CD14-positive monocyte (primary cell): ENCODE results near the gene CX3CL1. TPM values are rescaled to one million over a fixed set of nuclear protein-coding genes. Genes with fewer than 3 reads are reported as not detected.
"Not testable (repeated sequence)": the region's sequence is repeated elsewhere in the genome, so short reads cannot be mapped to it uniquely, and the experiment has no call there.

Experiments
- DNase-seq, 3 donors: peaks; one replicate each; pipeline ENCODE4 v3.0.0-alpha.2; 2011 to 2022
- H2AFZ ChIP-seq: 2 replicates; pipeline ENCODE4 v1.6.0; 2012; ENCODE audit warnings: mild to moderate bottlenecking, low read depth, low read length, inconsistent platforms; ENCODE audit not compliant: insufficient read depth, poor library complexity, severe bottlenecking
- H3K27ac ChIP-seq, 2 donors: 1 replicate in 1 of 2; 2 replicates in 1 of 2; pipeline ENCODE4 v1.5.1; 2012 to 2013; ENCODE audit warnings: low read length in 2 of 2, control low read depth in 1 of 2, inconsistent platforms in 1 of 2, low read depth in 1 of 2, mild to moderate bottlenecking in 1 of 2
- H3K27me3 ChIP-seq, 2 donors: one replicate each; pipeline versions ENCODE4 v1.6.0 to v1.6.1; 2011 to 2013; ENCODE audit warnings: low read length in 2 of 2; ENCODE audit not compliant: control insufficient read depth in 2 of 2, insufficient read depth in 2 of 2
- H3K36me3 ChIP-seq, 2 donors: replicated peaks in 1 of 2; 1 replicate in 1 of 2; 2 replicates in 1 of 2; pipeline versions ENCODE4 v1.5.1 to v1.6.1; 2012 to 2013; ENCODE audit warnings: low read length in 2 of 2, control low read depth in 1 of 2, inconsistent platforms in 1 of 2, mild to moderate bottlenecking in 1 of 2; ENCODE audit not compliant: insufficient read depth in 2 of 2, control insufficient read depth in 1 of 2
- H3K4me1 ChIP-seq, 2 donors: 1 replicate in 1 of 2; 2 replicates in 1 of 2; pipeline versions ENCODE4 v1.5.1 to v1.6.1; 2012 to 2013; ENCODE audit warnings: low read length in 2 of 2, control low read depth in 1 of 2, inconsistent platforms in 1 of 2, mild to moderate bottlenecking in 1 of 2, moderate library complexity in 1 of 2; ENCODE audit not compliant: insufficient read depth in 2 of 2, control insufficient read depth in 1 of 2
- H3K4me2 ChIP-seq: replicated peaks from 2 replicates; pipeline ENCODE3; 2012; ENCODE audit warnings: low read length, moderate library complexity, mild to moderate bottlenecking; ENCODE audit not compliant: poor library complexity, severe bottlenecking; ENCODE audit errors: extremely low read depth
- H3K4me3 ChIP-seq, 3 experiments: fragments of 200-600 bp in 1 of 3; sonication (generic) in 1 of 3; replicated peaks in 1 of 3; 1 replicate in 2 of 3; 2 replicates in 1 of 3; pipeline ENCODE4 v1.5.1; 2011 to 2013; ENCODE audit warnings: low read length in 3 of 3, mild to moderate bottlenecking in 3 of 3, control low read depth in 2 of 3, low read depth in 2 of 3, inconsistent platforms in 1 of 3, moderate library complexity in 1 of 3
- H3K79me2 ChIP-seq: 2 replicates; pipeline ENCODE4 v1.6.0; 2012; ENCODE audit warnings: mild to moderate bottlenecking, control low read depth, inconsistent platforms, low read length, moderate library complexity; ENCODE audit not compliant: insufficient read depth
- H3K9ac ChIP-seq: 2 replicates; pipeline ENCODE4 v1.6.0; 2017; ENCODE audit warnings: low read length, mild to moderate bottlenecking; ENCODE audit not compliant: insufficient read depth, poor library complexity, severe bottlenecking
- H3K9me3 ChIP-seq, 2 donors: replicated peaks in 1 of 2; 1 replicate in 1 of 2; 2 replicates in 1 of 2; pipeline versions ENCODE4 v1.5.1 to v1.6.1; 2012 to 2013; ENCODE audit warnings: low read length in 2 of 2, control low read depth in 1 of 2; ENCODE audit not compliant: control insufficient read depth in 1 of 2, insufficient read depth in 1 of 2
- H4K20me1 ChIP-seq: 2 replicates; pipeline ENCODE4 v1.6.0; 2012; ENCODE audit warnings: mild to moderate bottlenecking, low read length, control low read depth, moderate library complexity; ENCODE audit not compliant: insufficient read depth
- H3K27ac Mint-ChIP-seq, 7 donors: one replicate each; pipeline ENCODE4 v1.8.0; 2020; ENCODE audit warnings: mild to moderate bottlenecking in 7 of 7, mixed read lengths in 7 of 7, moderate library complexity in 6 of 7, inconsistent platforms in 2 of 7
- H3K27me3 Mint-ChIP-seq, 3 donors: one replicate each; pipeline ENCODE4 v1.8.0; 2021 to 2022; ENCODE audit warnings: low read depth in 3 of 3, mild to moderate bottlenecking in 3 of 3, mixed read lengths in 3 of 3, moderate library complexity in 3 of 3, inconsistent platforms in 1 of 3
- H3K36me3 Mint-ChIP-seq, 2 donors: one replicate each; pipeline ENCODE4 v1.8.0; 2020; ENCODE audit warnings: mixed read lengths in 2 of 2, inconsistent platforms in 1 of 2, mild to moderate bottlenecking in 1 of 2
- H3K4me1 Mint-ChIP-seq: one replicate; pipeline ENCODE4 v1.8.0; 2020; ENCODE audit warnings: mild to moderate bottlenecking, mixed read lengths
- H3K4me3 Mint-ChIP-seq, 2 donors: one replicate each; pipeline ENCODE4 v1.8.0; 2020; ENCODE audit warnings: mild to moderate bottlenecking in 2 of 2, mixed read lengths in 2 of 2, moderate library complexity in 1 of 2
- H3K9me3 Mint-ChIP-seq, 7 donors: one replicate each; pipeline ENCODE4 v1.8.0; 2020 to 2022; ENCODE audit warnings: mixed read lengths in 7 of 7, mild to moderate bottlenecking in 6 of 7, moderate library complexity in 6 of 7, inconsistent platforms in 2 of 7
- WGBS: methylation state at CpG from one replicate; pipeline ENCODE4 v1.1.5; 2013; ENCODE audit warnings: missing lambda C conversion rate; ENCODE audit not compliant: insufficient coverage; 5-methylcytosine and 5-hydroxymethylcytosine counted together
- intact Hi-C, 2 donors: fragments of 100-400 bp; cut with micrococcal nuclease; formaldehyde crosslinking; loops; one replicate each; pipeline versions ENCODE4 v1.15.0 to v1.15.1; 2023
- polyA plus RNA-seq, 3 donors: library from polyadenylated mRNA; depleted of rRNA in 1 of 3; unstranded in 2 of 3; stranded (reverse) in 1 of 3; fragments of 300-500 nt in 2 of 3; fragments of >200 nt in 1 of 3; fragmentation: Illumina TruSeq in 2 of 3; gene quantifications; 1 replicate in 2 of 3; 2 replicates in 1 of 3; pipeline ENCODE4 v1.2.3, GENCODE V29; 2012 to 2021
- TF ChIP-seq, protein P1 (sequence below): fragments of 200-600 bp; IDR thresholded peaks from one replicate; pipeline ENCODE4 v1.8.0; 2022; ENCODE audit warnings: antibody characterized with exemption, mild to moderate bottlenecking

Gene CX3CL1
- polyA plus RNA-seq, 3 donors = not detected

DNA sequence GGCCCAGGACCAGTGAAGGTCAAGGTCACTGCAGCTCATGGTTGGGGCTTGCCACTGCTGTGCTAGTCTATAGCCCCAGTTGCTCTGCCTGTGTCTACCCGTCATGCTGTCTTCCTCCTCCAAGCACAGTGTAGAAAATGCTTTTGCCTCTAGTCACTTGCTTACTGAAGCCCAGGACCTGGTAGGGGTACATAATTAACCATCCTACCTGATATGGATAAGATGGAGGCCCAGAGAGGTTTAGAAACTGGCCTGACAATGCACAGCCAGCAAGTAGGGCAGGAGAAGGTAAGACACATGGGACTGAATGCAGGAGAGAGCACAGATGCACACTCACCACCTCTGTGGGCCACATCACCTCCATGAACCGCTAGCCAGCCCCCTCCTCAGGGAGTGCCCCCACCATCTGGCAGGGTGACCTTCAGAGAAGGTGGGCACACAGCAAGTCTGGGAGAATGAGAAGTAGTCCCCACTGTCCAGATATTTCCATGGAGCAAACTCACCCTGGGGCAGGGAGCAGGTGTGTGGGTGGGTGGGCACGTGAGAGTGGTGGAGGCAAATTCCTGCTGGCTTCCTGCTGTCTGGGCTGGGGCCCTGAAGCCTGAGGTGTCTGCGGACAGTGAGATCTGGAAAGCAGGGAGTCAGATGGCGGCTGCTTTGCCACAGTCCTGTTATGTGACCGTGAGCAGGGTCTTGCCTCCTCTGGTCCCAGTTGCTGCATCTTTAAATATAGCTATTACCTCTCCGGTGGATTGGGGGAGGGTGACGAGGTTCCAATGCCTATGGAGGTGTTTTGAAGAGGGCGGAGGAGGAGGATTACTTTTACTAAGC lies 1.0 kb downstream of the CX3CL1 start:
- DNase-seq = no peak
- TF ChIP-seq, protein P1, sequence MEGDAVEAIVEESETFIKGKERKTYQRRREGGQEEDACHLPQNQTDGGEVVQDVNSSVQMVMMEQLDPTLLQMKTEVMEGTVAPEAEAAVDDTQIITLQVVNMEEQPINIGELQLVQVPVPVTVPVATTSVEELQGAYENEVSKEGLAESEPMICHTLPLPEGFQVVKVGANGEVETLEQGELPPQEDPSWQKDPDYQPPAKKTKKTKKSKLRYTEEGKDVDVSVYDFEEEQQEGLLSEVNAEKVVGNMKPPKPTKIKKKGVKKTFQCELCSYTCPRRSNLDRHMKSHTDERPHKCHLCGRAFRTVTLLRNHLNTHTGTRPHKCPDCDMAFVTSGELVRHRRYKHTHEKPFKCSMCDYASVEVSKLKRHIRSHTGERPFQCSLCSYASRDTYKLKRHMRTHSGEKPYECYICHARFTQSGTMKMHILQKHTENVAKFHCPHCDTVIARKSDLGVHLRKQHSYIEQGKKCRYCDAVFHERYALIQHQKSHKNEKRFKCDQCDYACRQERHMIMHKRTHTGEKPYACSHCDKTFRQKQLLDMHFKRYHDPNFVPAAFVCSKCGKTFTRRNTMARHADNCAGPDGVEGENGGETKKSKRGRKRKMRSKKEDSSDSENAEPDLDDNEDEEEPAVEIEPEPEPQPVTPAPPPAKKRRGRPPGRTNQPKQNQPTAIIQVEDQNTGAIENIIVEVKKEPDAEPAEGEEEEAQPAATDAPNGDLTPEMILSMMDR = no peak
- Mint-ChIP-seq H3K9me3 (peaks cover 0 to 2% (median 0%) of the 10 kb centered on the region in 7 donors), H3K27ac (peak overlapping the region in 1 of 7 donors; percentile 46), H3K36me3 (no peaks in the 10 kb centered on the region), H3K4me3 (no peak overlapping the region), H3K4me1 (peaks cover 3% of the 10 kb centered on the region), H3K27me3 (peaks cover 10 to 24% (median 17%) of the 10 kb centered on the region in 3 donors)
- WGBS = 85% methylated on average over 3 of the region's 9 CpGs
- Histone ChIP-seq H3K27me3 (no peaks in the 10 kb centered on the region), H3K27ac (no peak overlapping the region), H3K4me2 (no peak overlapping the region), H3K9me3 (no peaks in the 10 kb centered on the region), H3K4me3 (no peak overlapping the region), H3K4me1 (no peaks in the 10 kb centered on the region), H2AFZ (no peak overlapping the region), H3K36me3 (no peaks in the 10 kb centered on the region), H4K20me1 (no peaks in the 10 kb centered on the region), H3K79me2 (no peaks in the 10 kb centered on the region), H3K9ac (no peak overlapping the region)
- intact Hi-C loops = no loop called here

GRCh38 chr16:57374067-57374534 lies 1.8 kb downstream of the CX3CL1 start:
- Mint-ChIP-seq H3K36me3 (no peaks in the 10 kb centered on the region), H3K27ac (no peak overlapping the region), H3K27me3 (peaks cover 11 to 25% (median 18%) of the 10 kb centered on the region in 3 donors), H3K9me3 (peaks cover 0 to 2% (median 0%) of the 10 kb centered on the region in 7 donors), H3K4me1 (peaks cover 3% of the 10 kb centered on the region), H3K4me3 (no peak overlapping the region)
- Histone ChIP-seq H3K27me3 (no peaks in the 10 kb centered on the region), H3K79me2 (no peaks in the 10 kb centered on the region), H3K9me3 (no peaks in the 10 kb centered on the region), H3K27ac (no peak overlapping the region), H3K4me1 (no peaks in the 10 kb centered on the region), H3K36me3 (no peaks in the 10 kb centered on the region), H3K4me2 (no peak overlapping the region), H3K4me3 (no peak overlapping the region), H3K9ac (no peak overlapping the region), H2AFZ (no peak overlapping the region), H4K20me1 (no peaks in the 10 kb centered on the region)
- no peak for DNase-seq
- no CpG with 5 or more reads among the region's 9 CpGs for WGBS
- TF ChIP-seq, protein P1 = no peak
- intact Hi-C loops = no loop called here

DNA sequence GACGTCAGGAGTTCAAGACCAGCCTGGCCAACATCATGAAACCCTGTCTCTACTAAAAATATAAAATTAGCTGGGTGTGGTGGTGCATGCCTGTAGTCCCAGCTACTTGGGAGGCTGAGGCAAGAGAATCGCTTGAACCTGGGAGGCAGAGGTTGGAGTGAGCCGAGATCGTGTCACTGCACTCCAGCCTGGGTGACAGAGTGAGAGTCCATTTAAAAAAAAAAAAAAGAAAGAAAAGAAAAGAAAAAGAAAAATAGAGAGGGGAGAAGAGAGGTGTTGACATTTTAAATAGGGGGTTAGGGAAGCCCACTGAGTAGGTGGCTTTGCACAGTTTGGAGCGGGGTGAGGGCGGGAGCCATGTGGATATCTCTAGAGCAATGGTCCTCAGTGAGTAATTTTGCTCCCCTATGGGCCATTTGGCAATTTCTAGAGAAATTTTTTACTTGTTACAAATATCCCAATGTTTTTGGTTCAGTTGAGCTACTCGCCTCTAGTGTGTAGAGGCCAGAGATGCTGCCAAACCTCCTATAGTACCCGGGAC lies 2.7 kb downstream of the CX3CL1 start:
- H2AFZ ChIP-seq, H3K79me2 ChIP-seq, H3K36me3 ChIP-seq, H3K27me3 ChIP-seq, H3K9ac ChIP-seq, H3K27ac ChIP-seq, H3K4me2 ChIP-seq, H3K9me3 ChIP-seq, H3K4me3 Mint-ChIP-seq, H3K4me1 ChIP-seq, H4K20me1 ChIP-seq, H3K27ac Mint-ChIP-seq, H3K4me3 ChIP-seq, H3K4me1 Mint-ChIP-seq, intact Hi-C loops, DNase-seq, H3K36me3 Mint-ChIP-seq, H3K9me3 Mint-ChIP-seq: not testable (repeated sequence)
- WGBS = 100% methylated on average over 4 of the region's 8 CpGs
- peaks cover 11 to 22% (median 16%) of the 10 kb centered on the region in 3 donors for H3K27me3 Mint-ChIP-seq
